ENCODE results near the gene CLDN18. TPM values are rescaled to one million over a fixed set of nuclear protein-coding genes. Genes with fewer than 3 reads are reported as not detected.

The CLDN18 gene
- total and polyA plus RNA-seq, 2 donors (not counting 3 experiments of a cell fraction or from before 2014, with no cell fraction given): not detected

- intact Hi-C loops (cut with micrococcal nuclease): no loop called here
- no peaks in the 10 kb centered on the region for H3K4me1 ChIP-seq (ENCODE audit: control insufficient read depth, extremely low read depth, insufficient read depth, low read length)
- H3K79me2 ChIP-seq (ENCODE audit: control insufficient read depth, insufficient read depth, low read length): no peaks in the 10 kb centered on the region
- H3K9me3 ChIP-seq (replicated peaks; ENCODE audit: control insufficient read depth, insufficient read depth, low read length): no peaks in the 10 kb centered on the region
- POLR2A ChIA-PET: no interaction called here
- no peak overlapping the region for H3K27ac ChIP-seq (ENCODE audit: insufficient read depth, low read depth, low read length)
- H3K9ac ChIP-seq (replicated peaks; ENCODE audit: extremely low read depth, insufficient read depth, low read length): no peak overlapping the region
- no peak overlapping the region for H3K4me2 ChIP-seq (ENCODE audit: insufficient read depth, low read length)
- no peak for FAIRE-seq
- CTCF ChIA-PET: no interaction called here
- no peaks in the 10 kb centered on the region for H3K36me3 ChIP-seq (ENCODE audit: control insufficient read depth in 2 of 2, extremely low read depth in 1 of 2, insufficient read depth in 2 of 2, low read length in 2 of 2)
- no peaks in the 10 kb centered on the region for H3K9me1 ChIP-seq (replicated peaks; ENCODE audit: control insufficient read depth, extremely low read depth, insufficient read depth, low read length)
- no peaks in the 10 kb centered on the region for H4K20me1 ChIP-seq (replicated peaks; ENCODE audit: control insufficient read depth, extremely low read depth, insufficient read depth, low read length)
- dilution Hi-C loops (cut with MboI; ENCODE audit: extremely low pct_ligation_motif_present, low sequenced_read_pairs): no loop called here
- H3K4me3 ChIP-seq (replicated peaks in 1 of 3; ENCODE audit: insufficient read depth in 1 of 3, low read depth in 1 of 3, low read length in 3 of 3): no peak overlapping the region
- BruUV-seq (replicated peaks): no TSS peak
- DNase-seq (ENCODE audit: low read depth, low spot score): no peak
- H2AFZ ChIP-seq (ENCODE audit: low read depth, low read length): no peak overlapping the region
- TF ChIP-seq FOS (IDR thresholded peaks at IDR 0.05; ENCODE audit: borderline replicate concordance, insufficient read depth, low read length) (no peak), POLR2A (IDR thresholded peaks at IDR 0.05; ENCODE audit: low read depth, low read length) (no peak), GATA2 (IDR thresholded peaks at IDR 0.05; ENCODE audit: insufficient read depth, insufficient read length, low read depth, low read length) (no peak), POLR2AphosphoS5 (IDR thresholded peaks at IDR 0.05; ENCODE audit: insufficient read depth, low read depth, low read length) (no peak), MYC (IDR thresholded peaks at IDR 0.05; ENCODE audit: low read depth, low read length) (no peak), EZH2 (IDR thresholded peaks at IDR 0.05; ENCODE audit: borderline replicate concordance, low read depth, low read length, severe bottlenecking) (no peak), CTCF (IDR thresholded peaks at IDR 0.05; ENCODE audit: extremely low read depth in 1 of 2, insufficient read depth in 1 of 2, low read depth in 1 of 2, low read length in 2 of 2) (no peak), MAX (IDR thresholded peaks at IDR 0.05; ENCODE audit: insufficient read depth, insufficient read length) (no peak), JUN (IDR thresholded peaks at IDR 0.05; ENCODE audit: borderline replicate concordance, insufficient read depth, insufficient read length, low read depth) (no peak)
- H3K27me3 ChIP-seq (ENCODE audit: control insufficient read depth in 2 of 2, insufficient read depth in 2 of 2, low read length in 2 of 2): no peaks in the 10 kb centered on the region
Measured at GRCh38 chr3:138059261-138059660, 49.3 kb downstream of the CLDN18 start.
